Germinal center (tissue), 1 donor: Measurements from ENCODE around the gene FBXW11.
"Not testable (repeated sequence)": the region's sequence is repeated elsewhere in the genome, so short reads cannot be mapped to it uniquely, and the experiment has no call there.

ENCODE experiments used
- DNase-seq: peaks from one replicate; pipeline ENCODE4 v3.0.0; 2012; ENCODE audit warnings: mixed read lengths, low spot score

The FBXW11 gene

DNA sequence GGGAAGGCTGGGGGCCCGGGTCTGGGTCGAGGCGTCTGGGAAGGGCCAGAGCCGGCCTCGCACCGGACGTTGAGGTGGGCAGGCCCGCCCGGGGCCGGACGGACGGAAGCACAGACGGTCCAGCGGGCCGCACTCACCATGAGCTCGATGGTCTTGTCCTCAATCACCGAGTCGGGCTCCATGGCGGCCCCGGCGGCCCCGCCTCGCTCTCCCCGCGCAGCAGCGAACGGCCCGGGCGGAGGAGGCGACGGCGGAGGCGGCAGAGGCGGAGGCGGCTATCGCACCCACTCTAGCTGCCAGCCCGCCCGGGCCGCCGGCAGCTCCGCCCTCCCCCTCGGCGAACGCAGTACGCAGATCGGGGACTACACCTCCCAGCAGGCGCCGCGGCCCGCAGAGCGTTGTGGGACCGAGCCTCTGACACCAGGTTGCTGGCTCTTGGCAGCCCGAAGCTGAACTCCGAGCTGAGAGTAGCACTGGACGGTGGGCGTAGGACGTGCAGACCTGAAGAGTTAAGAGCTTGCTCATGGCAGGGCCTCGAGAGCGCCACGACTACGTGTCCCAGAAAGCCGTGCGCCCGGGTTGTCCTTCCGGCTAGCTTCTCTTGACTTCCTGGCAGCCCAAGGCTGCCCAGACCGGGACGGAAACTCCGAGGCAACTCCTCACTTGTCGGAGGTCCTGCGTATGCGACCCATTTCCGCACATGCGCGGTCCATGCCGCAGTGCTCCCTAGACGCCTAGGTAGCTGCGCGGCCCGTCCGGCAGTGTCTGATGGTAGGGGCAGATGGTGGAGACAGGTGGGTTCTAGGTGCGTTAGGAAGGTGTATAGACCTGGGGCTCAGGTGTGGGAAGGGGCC, at the start of gene FBXW11:
Gene FBXW11, minus strand, starts transcription at position 318 of the 854 bp plus-strand sequence. Its CDS starts 136 bp downstream, at position 182.
- DNase-seq: peak; percentile 95

DNA sequence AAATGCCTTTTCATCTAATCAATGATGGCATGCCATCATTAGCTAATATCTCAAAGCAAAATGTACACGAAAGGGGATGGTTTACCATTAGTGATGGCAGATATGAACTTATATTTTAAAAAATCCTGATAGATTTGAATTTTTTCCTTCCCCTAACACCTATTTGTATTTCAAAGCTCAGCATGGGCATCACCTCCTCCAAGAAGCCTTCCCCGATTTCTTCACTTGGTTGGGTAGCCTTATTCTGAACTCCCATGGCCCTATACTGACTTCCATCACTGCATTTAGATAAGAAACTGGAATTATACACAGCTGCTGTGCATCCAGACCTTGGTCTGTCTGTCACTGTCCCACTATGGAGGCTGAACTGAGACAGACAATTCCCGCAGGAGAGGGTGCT, 49.6 kb upstream of the FBXW11 start:
- no peak for DNase-seq

DNA sequence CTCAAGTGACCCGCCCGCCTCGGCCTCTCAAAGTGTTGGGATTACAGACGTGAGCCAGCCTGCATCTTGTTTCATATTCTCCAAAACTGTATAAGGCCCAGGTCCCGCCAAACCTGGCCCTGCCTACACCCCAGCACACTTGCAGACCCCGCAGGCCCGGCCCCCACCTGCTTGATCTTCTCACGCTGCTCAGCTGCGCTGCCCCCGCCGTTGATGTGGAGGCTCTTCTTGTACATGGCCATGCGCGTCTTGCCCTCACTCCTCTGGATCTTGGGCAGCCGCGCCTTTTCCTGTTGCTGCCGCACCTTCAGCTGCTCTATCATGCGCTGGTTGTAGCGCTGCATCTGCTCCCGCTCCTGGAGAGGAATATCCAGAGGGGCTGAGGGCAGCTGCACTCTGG, 49.0 kb upstream of the FBXW11 start:
- no peak for DNase-seq

DNA sequence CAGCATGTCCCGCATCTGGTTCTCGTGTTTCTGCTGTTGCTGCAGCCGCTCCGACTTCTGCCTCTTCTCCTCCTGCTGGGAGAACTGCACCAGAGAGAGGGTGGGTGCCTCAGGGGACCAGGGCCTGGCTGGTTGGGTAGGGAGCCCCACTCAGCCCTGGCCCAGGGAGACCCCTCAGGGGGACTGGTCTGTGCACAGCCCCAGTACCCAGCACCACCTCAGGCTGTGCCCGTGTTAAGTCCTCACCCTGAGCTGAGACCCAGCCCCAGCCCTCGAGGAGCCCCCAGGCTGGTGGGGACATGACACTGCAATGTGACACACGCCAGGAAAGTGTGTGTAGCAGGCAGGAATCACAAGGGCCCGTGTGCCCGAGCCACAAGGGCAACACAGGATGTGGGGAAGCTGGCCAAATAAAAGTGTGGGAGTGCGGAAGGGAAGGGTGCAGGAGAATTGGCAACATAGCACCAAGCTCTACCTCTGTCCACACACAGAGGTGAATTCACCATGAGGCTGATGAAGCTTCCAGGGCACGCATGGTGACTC, 48.2 kb upstream of the FBXW11 start:
- DNase-seq: no peak

DNA sequence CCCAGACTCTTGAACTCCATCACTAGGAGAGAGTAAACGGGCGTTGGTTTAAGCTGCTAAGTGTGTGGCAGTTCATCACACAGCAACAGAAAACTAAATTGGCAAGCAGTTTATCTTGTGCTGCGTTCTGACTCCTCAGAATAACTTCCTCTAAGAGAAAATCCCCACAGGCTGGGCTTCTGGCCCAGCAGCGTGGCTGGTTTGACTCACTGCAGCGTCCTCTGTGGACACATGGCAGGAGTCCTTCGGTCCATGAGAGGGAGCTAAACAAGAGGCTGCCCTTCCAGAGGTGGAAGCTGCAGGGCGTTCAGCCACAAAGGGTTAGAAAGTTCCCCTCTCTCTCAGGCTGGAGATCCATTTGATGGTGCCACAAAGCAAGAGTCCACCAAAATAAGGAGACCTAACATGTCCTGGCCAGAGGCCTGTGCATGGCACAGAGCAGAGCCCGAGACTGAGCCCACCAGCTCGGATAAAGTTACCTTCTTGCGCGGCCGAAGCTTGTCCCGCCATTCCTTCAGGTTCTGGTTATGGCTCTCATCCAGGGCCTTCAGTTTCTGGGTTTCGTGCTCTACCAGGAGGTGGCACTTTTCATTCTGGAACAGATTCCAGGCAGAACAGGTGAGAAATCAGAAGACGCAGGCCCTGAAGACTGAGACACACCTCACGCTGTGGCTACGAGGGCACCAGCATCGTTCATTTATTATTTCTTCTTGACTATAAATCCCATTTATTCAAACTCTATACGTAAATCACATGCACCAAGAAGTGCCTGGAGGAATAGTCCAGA, 46.2 kb upstream of the FBXW11 start:
- no peak for DNase-seq

DNA sequence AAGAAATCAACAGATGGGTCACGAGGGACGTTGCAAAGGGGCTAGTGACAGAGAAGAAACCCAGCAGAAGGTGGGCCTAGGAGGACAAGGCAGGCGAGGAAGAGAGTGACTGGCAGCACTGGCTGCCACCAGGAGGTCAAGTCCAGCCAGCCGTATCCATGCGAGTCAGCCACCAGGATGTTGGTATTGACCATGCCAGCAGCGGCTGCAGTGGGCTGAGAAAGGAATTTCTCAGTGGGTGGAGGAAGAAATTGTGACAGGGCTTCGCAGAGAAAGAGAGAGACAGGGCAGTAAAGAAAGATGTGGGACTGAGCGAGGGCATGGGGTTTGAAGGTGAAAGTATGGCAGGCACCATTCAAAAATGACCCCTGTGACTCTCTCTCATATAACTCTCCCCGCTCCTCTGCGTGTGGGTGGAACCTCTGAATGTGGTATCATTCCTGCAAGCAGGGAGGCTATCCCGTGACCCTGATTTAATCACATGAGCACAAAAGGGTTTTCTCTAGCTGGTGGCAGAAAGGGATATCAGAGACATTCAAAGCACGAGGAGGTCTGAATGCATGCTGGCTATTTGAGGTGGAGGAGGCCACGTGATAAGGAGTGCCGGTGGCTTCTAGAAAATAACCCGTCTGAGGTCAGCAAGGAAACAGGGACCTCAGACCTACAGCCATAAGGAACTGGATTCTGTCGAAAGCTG, 45.4 kb upstream of the FBXW11 start:
- DNase-seq: no peak

DNA sequence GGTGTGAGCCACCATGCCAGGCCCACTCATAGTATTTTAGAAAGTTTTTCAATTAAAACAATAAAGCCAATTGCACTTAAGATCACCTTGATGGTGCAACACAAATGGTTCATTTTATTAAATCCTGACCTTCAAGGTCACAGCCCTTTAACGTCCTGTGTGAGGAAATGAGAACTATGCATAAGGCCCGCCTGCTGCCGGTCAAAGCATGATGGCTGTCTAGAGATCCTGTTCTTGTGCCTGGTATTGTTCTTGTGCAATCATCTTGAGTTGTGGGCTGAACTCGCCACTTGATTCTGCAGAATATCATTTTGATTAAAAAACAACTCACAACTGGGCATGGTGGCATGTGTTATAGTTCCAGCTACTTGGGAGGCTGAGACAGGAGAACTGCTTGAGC, 43.6 kb upstream of the FBXW11 start:
- no peak for DNase-seq

DNA sequence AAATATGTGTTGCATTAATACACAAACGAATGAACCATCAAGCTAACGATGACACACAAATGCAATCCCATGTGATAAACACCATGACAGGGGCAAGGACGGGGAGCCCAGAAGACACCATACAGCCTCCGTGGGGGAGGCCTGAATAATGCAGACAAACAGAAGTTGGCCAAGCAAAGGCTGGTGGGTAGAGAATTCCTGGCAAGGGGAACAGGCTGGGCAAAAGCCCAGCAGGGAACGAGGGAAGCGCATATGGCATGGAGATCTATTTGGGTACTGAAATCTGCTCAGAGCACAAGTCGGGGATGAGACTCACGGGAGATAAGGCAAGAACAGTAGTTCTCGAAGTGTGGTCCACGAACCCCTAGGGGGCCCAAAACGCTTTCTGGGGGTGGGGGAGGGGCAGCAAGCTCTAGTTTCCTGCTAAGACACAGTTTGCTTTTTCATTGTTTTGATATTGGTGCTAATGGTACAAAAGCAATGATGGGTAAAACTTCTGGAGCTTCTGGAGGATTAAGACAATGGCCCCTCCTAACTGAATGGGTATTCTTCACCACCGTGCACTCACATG, 42.9 kb upstream of the FBXW11 start:
- DNase-seq: no peak

DNA sequence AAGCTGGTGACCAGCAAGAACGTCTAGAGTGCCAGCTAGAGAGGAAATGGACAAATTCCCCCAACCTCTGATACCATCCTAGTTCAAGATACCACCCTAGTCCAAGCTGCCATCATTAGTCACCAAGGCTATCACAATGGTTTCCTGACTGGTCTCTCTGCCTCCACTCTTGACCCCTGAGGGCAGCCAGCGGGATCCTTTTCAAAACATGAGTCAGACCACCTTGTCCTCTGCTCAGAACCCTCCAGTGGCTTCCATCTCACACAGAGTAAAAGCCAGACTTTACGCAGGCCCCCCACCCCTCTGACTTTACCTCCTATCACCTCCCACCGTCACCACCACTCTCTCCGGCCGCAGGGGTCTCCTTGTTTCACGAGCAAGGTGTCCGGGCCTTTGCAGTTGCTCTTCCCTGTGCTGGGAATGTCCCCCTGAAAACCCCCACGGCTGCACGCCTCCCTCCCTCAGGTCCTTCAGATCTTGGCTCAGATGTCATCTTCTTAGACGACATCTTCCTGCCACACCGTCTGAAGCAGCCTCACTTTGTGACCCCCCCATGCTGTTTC, 42.2 kb upstream of the FBXW11 start:
- DNase-seq: no peak

DNA sequence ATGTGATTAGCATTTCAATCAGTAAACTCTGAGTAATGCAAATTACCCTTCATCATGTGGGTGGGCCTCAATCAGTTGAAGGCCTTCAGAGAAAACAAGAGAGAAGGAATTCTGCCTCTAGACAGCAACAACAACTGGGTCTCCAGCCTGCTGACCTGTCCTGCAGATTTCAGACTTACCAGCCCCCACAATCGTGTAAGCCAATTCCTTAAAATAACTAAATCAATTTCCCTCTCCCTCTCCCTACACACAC, 41.7 kb upstream of the FBXW11 start:
- no peak for DNase-seq

DNA sequence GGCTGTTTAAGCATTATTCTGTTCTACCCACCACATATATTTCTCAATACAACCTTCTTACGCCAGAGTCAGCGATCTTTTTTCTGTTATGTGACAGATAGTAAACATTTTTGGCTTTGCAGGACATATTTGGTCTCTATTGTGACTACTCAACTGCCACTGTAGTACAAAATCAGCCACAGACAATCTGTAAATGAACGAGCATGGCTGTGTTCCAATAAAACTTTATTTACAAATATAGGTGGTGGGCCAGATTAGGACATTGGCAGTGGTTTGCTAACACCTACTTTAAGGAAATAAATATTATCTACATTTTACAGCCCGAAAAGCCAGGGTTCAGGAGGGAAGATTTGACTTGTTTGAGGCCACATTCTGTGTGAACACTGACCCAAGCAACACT, 40.2 kb upstream of the FBXW11 start:
- DNase-seq: no peak

DNA sequence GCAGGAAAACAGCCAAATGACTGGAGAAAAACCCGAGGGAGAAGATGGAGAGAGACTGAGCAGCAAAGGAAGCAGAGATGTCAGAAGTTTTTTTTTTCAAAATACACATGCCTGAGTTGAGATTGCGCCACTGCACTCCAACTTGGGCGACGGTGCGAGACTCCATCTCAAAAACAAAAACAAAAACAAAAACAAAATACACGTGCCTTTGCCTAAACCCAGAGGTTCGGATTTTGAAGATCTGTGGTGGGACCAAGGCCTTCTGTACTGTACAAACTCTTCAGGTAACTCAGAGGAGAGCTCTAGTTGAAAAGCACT, 38.8 kb upstream of the FBXW11 start:
- no peak for DNase-seq

DNA sequence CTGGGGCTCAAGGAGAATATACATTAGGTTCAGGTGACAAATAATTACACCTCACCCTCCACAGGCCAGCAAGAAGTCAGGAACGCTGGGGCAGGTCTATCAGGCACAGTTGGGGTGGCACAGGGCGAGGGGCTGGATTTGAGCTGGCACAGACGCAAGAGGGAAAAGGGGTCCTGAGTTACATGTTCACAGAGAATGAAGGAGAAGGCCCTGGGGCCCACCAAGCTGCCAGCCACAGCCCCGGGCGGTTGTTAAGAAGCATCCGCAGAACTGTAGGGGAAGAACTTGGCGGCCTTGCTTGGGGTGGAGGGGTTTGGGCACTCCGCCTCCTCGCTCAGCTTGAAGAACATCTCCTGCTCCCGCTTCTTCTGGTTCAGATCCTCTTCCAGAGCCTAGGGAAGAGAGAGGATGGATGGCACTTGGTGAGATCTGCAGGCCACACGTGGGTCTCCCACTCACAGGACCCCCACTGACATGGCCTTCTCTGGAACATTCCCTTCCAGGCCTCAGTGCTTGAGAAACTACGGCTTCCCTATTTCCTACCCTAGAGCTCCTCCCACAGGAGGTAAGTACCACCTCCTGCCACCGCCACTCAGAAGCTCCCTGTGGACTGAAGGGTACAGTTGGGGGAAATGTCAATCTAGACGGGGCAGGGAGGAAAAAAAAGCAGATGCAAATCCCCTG, 38.3 kb upstream of the FBXW11 start:
- peak; percentile 17 for DNase-seq

DNA sequence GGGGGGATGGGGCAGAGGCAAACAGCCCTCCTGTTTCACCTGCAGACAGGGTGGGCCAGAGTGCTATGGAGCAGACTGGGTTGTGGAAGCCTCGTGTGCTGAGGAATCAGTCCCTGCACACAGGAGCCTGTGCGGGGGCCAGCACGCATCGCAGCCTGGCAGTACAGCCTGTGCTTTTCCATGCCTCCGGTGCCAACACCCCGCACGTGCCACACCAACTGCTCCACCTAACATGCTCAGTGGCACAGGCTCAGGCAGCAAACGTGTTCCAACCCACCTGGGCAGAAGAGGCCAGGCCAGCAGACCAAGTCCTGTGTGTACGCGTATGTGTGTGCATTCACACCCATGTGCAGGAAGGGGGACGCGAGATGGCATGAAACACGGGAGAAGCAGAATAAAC, 37.4 kb upstream of the FBXW11 start:
- no peak for DNase-seq

DNA sequence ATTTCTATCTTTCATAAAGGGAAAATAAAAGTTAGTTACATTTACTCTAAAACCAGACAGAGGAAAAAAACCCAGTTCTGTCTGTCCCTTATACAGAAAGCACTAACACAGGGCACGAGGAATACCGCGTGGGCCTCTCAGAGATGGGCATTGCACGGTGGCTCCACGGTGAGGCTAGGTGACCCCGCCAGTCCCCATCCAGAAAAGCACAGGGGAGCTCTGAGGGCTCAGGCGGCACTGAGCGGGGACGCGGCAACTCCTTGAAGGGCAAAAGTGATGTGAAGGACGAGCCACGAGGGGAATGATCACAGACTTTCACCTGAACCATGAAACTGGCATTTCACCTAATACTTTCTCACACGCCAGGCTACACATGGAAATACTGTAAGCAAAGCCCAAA, 35.7 kb upstream of the FBXW11 start:
- no peak for DNase-seq

DNA sequence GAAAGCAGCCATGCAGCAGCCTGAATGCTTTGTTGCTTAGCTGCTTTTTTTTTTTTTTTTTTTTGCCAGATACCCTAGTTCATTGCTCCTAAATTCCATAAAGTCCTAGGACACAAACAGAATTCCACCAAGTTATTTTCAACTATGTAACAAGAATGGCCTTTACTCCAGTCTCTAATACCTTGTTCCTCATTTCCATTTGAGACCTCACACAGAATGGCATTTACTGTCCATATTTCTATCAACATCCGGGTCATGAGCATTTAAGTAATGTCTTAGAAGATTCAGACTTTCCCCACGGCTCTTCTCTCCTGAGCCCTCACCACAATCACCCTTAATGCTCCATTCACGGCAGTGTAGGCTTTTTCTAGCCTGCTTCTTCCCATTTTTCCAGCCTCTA, 31.7 kb upstream of the FBXW11 start:
- no peak for DNase-seq

DNA sequence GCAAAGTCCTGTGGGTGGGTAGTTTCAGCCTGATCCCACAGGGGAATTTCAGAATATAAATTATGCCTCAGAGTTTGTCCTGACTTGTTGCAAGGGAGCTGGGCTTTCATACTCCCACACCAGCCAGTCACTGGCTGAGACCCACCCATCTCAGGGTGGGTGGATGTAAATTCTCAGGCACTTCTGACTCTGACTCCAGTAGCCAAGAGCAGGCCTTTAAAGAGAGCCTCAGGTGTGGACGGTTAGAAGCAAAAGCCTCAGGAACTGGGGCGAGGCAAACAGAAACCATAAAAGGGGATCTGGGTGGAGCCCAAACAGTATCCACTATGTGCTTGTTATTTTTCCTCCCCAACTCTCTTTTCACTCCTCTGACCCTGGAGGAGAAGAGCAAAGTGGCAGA, 28.6 kb upstream of the FBXW11 start:
- DNase-seq: no peak

DNA sequence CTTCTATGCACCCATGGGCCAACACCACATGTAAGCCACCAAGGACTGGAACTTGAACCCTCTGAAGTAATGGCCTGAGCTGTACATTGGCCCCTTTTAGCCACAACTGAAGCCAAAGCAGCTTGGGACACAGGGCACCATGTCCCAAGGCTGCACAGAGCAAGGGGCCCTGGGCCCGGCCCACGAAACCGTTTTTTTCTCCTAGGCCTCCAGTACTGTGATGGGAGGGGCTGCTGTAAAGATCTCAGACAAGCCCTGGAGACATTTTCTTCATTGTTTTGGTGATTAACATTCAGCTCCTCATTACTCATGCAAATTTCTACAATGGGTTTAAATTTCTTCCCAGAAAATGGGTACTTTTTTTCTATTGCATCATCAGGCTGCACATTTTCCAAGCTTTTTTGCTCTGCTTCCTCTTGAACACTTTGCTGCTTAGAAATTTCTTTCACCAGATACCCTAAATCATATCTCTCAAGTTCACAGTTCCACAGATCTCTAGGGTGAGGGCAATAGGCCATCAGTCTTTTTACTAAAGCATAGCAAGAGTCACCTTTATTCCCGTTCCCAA, 25.5 kb upstream of the FBXW11 start:
- DNase-seq: no peak

DNA sequence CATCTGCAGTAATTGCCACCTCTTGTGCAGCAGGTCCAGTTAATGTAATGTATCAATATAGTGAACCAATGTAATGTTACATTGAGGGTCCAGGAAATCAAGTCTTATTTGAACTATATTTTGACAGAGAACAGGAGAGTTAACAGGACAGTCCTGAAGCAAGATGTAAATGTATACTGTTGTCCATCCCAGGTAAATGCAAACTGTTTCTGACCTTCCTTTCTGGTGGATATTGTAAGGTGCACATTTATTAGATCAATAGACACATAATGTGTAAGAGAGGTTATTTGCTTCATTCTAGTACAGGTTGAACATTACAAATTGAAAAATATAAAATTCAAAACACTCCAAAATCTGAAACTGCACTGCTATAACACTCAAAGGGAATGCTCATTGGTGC, 23.4 kb upstream of the FBXW11 start:
- no peak for DNase-seq

DNA sequence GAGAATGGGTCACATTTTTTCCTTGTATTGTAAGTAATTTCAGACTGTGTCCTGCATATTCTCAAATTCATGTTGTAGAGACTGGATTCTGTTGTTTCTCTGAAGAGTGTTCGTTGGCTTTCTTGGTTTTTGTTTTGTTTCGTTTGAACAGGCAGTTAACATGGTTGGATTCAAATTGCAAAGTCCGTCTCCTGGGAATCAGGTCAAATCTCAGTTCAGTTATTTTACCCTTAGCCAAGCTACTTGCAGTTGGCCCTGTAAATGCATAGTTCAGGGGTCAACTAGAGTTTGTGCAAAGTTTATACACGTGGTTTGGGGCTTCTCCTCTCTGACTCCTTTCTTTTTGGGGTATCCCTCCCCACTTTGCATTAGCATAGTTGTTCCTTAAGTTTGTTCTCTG, 21.7 kb upstream of the FBXW11 start:
- no peak for DNase-seq

DNA sequence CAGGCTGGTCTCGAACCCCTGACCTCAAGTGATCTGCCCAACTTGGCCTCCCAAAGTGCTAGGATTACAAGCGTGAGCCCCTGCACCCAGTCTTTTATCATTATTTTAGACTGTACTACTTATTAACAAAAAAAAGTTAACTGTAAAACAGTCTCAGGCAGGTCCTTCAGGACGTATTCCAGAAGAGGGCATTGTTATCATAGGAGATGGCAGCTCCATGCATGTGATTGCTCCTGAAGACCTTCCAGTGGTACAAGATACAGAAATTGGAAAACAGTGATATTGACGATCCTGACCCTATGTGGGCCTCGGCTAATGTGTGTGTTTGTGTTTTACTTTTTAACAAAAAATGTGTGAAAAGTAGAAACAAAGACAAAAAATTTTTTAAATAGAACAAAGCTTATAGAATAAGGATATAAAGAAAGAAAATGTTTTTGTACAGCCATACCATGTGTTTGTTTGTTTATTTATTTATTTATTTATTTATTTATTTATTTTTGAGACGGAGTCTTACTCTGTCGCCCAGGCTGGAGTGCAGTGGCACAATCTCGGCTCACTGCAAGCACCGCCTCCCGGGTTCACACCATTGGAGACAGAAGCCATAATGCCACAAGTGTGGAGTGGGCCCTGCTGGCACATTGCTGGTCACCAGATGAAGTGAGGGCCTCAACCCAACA, 13.8 kb upstream of the FBXW11 start:
- DNase-seq: not testable (repeated sequence)
